Fibroblast of lung (primary cell): ENCODE data around the gene GMPR.

Experiments
- EZH2 ChIP-seq: IDR thresholded peaks from 2 replicates; pipeline ENCODE4 v1.5.1; 2012; ENCODE audit warnings: low read length, control low read depth, mild to moderate bottlenecking; ENCODE audit errors: missing control alignments
- TF ChIP-seq, protein P1 (sequence below), 2 donors: IDR thresholded peaks in 1 of 2; conservative IDR thresholded peaks in 1 of 2; 1 replicate in 1 of 2; 2 replicates in 1 of 2; pipeline ENCODE4 v1.5.1; 2011 to 2012; ENCODE audit warnings: low read length in 2 of 2, control low read depth in 1 of 2, inconsistent platforms in 1 of 2, low read depth in 1 of 2, mild to moderate bottlenecking in 1 of 2

GRCh38 chr6:16244869-16245451 is 6.6 kb downstream of the GMPR start:
- TF ChIP-seq, protein P1, sequence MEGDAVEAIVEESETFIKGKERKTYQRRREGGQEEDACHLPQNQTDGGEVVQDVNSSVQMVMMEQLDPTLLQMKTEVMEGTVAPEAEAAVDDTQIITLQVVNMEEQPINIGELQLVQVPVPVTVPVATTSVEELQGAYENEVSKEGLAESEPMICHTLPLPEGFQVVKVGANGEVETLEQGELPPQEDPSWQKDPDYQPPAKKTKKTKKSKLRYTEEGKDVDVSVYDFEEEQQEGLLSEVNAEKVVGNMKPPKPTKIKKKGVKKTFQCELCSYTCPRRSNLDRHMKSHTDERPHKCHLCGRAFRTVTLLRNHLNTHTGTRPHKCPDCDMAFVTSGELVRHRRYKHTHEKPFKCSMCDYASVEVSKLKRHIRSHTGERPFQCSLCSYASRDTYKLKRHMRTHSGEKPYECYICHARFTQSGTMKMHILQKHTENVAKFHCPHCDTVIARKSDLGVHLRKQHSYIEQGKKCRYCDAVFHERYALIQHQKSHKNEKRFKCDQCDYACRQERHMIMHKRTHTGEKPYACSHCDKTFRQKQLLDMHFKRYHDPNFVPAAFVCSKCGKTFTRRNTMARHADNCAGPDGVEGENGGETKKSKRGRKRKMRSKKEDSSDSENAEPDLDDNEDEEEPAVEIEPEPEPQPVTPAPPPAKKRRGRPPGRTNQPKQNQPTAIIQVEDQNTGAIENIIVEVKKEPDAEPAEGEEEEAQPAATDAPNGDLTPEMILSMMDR (conservative IDR thresholded peaks at IDR 0.05 in 1 of 2, IDR thresholded peaks at IDR 0.05 in 1 of 2; ENCODE audit: low read depth in 1 of 2, low read length in 2 of 2) = no peak
- no peak for TF ChIP-seq EZH2
